Muscle of leg (tissue), 9 donors: ENCODE data around the gene FGF22. TPM values are rescaled to one million over a fixed set of nuclear protein-coding genes. Genes with fewer than 3 reads are reported as not detected.

Source experiments
- polyA plus RNA-seq, 8 donors: library from polyadenylated mRNA; unstranded; fragments of 120-200 nt; gene quantifications; one replicate each; pipeline versions ENCODE4 v1.2.1 to v1.2.3, GENCODE V29; 2013; ENCODE audit warnings: inconsistent platforms in 1 of 8, low replicate concordance in 1 of 8; ENCODE audit not compliant: insufficient read length in 8 of 8, insufficient read depth in 1 of 8
- total RNA-seq: library from RNA; stranded (reverse); fragments of 120-200 nt; gene quantifications from one replicate; pipeline ENCODE4 v1.2.4, GENCODE V29; 2013

FGF22 gene
- total and polyA plus RNA-seq, 9 donors = 0.04 to 0.38 (median 0.15) TPM

Other genes starting within 250 kb of the FGF22 start
- gene C2CD4C, start 230.7 kb upstream of the FGF22 start, total RNA-seq = 1.2 TPM
- 1 to 10 TPM; 1.2 to 1.9 (median 1.3) TPM for gene C2CD4C, start 230.7 kb upstream of the FGF22 start, polyA plus RNA-seq
- gene SHC2, start 178.8 kb upstream of the FGF22 start, total RNA-seq = 13.9 TPM
- gene SHC2, start 178.8 kb upstream of the FGF22 start, polyA plus RNA-seq = 10 to 100 TPM; 22.3 to 46.6 (median 31.6) TPM
- 4.0 TPM for gene MADCAM1, start 143.4 kb upstream of the FGF22 start, total RNA-seq
- 10 to 100 TPM in 5 of 8 donors, 1 to 10 TPM in 3; 5.1 to 15.7 (median 10.7) TPM for gene MADCAM1, start 143.4 kb upstream of the FGF22 start, polyA plus RNA-seq
- gene TPGS1, start 132.4 kb upstream of the FGF22 start, total RNA-seq = 15.1 TPM
- 10 to 100 TPM in 6 of 8 donors, 1 to 10 TPM in 2; 8.6 to 12.7 (median 11.8) TPM for gene TPGS1, start 132.4 kb upstream of the FGF22 start, polyA plus RNA-seq
- 80.2 TPM for gene CDC34, start 108.1 kb upstream of the FGF22 start, total RNA-seq
- 10 to 100 TPM; 74.9 to 86.6 (median 80.2) TPM for gene CDC34, start 108.1 kb upstream of the FGF22 start, polyA plus RNA-seq
- gene GZMM, start 95.8 kb upstream of the FGF22 start, total RNA-seq = 0.22 TPM
- gene GZMM, start 95.8 kb upstream of the FGF22 start, polyA plus RNA-seq = under 1 TPM in 7 of 8 donors, not detected in 1; 0.15 to 0.56 (median 0.26) TPM
- 160 TPM for gene BSG, start 67.3 kb upstream of the FGF22 start, total RNA-seq
- 100 to 1,000 TPM; 197 to 260 (median 229) TPM for gene BSG, start 67.3 kb upstream of the FGF22 start, polyA plus RNA-seq
- gene HCN2, start 50.0 kb upstream of the FGF22 start, total RNA-seq = 0.13 TPM
- gene HCN2, start 50.0 kb upstream of the FGF22 start, polyA plus RNA-seq = under 1 TPM; 0.16 to 0.46 (median 0.31) TPM
- 28.6 TPM for gene POLRMT, start 6.3 kb upstream of the FGF22 start, total RNA-seq
- gene POLRMT, start 6.3 kb upstream of the FGF22 start, polyA plus RNA-seq = 10 to 100 TPM; 30.0 to 42.7 (median 34.4) TPM
- 13.2 TPM for gene RNF126, start 23.3 kb downstream of the FGF22 start, total RNA-seq
- gene RNF126, start 23.3 kb downstream of the FGF22 start, polyA plus RNA-seq = 10 to 100 TPM; 22.2 to 36.0 (median 30.4) TPM
- gene FSTL3, start 36.5 kb downstream of the FGF22 start, total RNA-seq = 21.2 TPM
- gene FSTL3, start 36.5 kb downstream of the FGF22 start, polyA plus RNA-seq = 10 to 100 TPM; 14.5 to 24.3 (median 18.2) TPM
- gene PRSS57, start 55.6 kb downstream of the FGF22 start, total RNA-seq = 0.04 TPM
- 1 to 10 TPM in 1 of 8 donors, under 1 TPM in 6, not detected in 1; 0.16 to 1.2 (median 0.31) TPM for gene PRSS57, start 55.6 kb downstream of the FGF22 start, polyA plus RNA-seq
- gene PALM, start 69.1 kb downstream of the FGF22 start, total RNA-seq = 23.7 TPM
- 10 to 100 TPM; 23.9 to 56.7 (median 39.0) TPM for gene PALM, start 69.1 kb downstream of the FGF22 start, polyA plus RNA-seq
- 0.09 TPM for gene MISP, start 111.2 kb downstream of the FGF22 start, total RNA-seq
- gene MISP, start 111.2 kb downstream of the FGF22 start, polyA plus RNA-seq = 10 to 100 TPM in 1 of 8 donors, 1 to 10 TPM in 1, under 1 TPM in 5, not detected in 1; 0.14 to 11.6 (median 0.18) TPM
- 50.6 TPM for gene PTBP1, start 157.6 kb downstream of the FGF22 start, total RNA-seq
- gene PTBP1, start 157.6 kb downstream of the FGF22 start, polyA plus RNA-seq = 100 to 1,000 TPM; 101 to 207 (median 152) TPM
- gene PLPPR3, start 182.1 kb downstream of the FGF22 start, total RNA-seq = 0.35 TPM
- gene PLPPR3, start 182.1 kb downstream of the FGF22 start, polyA plus RNA-seq = under 1 TPM; 0.13 to 0.90 (median 0.54) TPM
- 0.18 TPM for gene AZU1, start 188.0 kb downstream of the FGF22 start, total RNA-seq
- 1 to 10 TPM; 1.2 to 6.5 (median 2.3) TPM for gene AZU1, start 188.0 kb downstream of the FGF22 start, polyA plus RNA-seq
- gene PRTN3, start 201.1 kb downstream of the FGF22 start, total RNA-seq = 0.44 TPM
- gene PRTN3, start 201.1 kb downstream of the FGF22 start, polyA plus RNA-seq = 10 to 100 TPM in 1 of 8 donors, 1 to 10 TPM in 7; 1.5 to 11.6 (median 3.9) TPM
- 0.22 TPM for gene ELANE, start 212.4 kb downstream of the FGF22 start, total RNA-seq
- 1 to 10 TPM in 2 of 8 donors, under 1 TPM in 6; 0.36 to 4.4 (median 0.67) TPM for gene ELANE, start 212.4 kb downstream of the FGF22 start, polyA plus RNA-seq
- 8.7 TPM for gene CFD, start 219.8 kb downstream of the FGF22 start, total RNA-seq
- 1 to 10 TPM; 1.1 to 3.2 (median 1.9) TPM for gene CFD, start 219.8 kb downstream of the FGF22 start, polyA plus RNA-seq